Astrocyte (in vitro differentiated cells and primary cell): ENCODE results near the gene CALR3. TPM values are rescaled to one million over a fixed set of nuclear protein-coding genes. Genes with fewer than 3 reads are reported as not detected.

Source experiments
- DNase-seq: peaks from one replicate; pipeline ENCODE4 v3.0.0-alpha.2; 2010; ENCODE audit warnings: low read depth
- FAIRE-seq: peaks from 2 replicates; lab custom pipeline; 2011; peaks lifted over from hg19 to GRCh38; lab: Jason Lieb, UNC
- H2AFZ ChIP-seq: 2 replicates; pipeline ENCODE4 v1.6.0; 2012; ENCODE audit warnings: low read depth, low read length, inconsistent platforms
- H3K27ac ChIP-seq: 2 replicates; pipeline ENCODE4 v1.5.1; 2011; ENCODE audit warnings: low read depth, low read length, inconsistent platforms
- H3K27me3 ChIP-seq: 2 replicates; pipeline ENCODE4 v1.6.0; 2011; ENCODE audit warnings: low read length, inconsistent platforms; ENCODE audit not compliant: insufficient read depth
- H3K36me3 ChIP-seq: 2 replicates; pipeline ENCODE4 v1.5.1; 2011; ENCODE audit warnings: low read length, inconsistent platforms; ENCODE audit not compliant: insufficient read depth
- H3K4me1 ChIP-seq: 2 replicates; pipeline ENCODE4 v1.5.1; 2011; ENCODE audit warnings: low read length, inconsistent platforms; ENCODE audit not compliant: insufficient read depth
- H3K4me2 ChIP-seq: 2 replicates; pipeline ENCODE4 v1.6.0; 2012; ENCODE audit warnings: low read length, inconsistent platforms
- H3K4me3 ChIP-seq: 2 replicates; pipeline ENCODE4 v1.5.1; 2011; ENCODE audit warnings: low read depth, mild to moderate bottlenecking, low read length, inconsistent platforms; ENCODE audit not compliant: insufficient read depth
- H3K79me2 ChIP-seq: 2 replicates; pipeline ENCODE4 v1.6.0; 2012; ENCODE audit warnings: mild to moderate bottlenecking, low read length, inconsistent platforms; ENCODE audit not compliant: insufficient read depth
- H3K9ac ChIP-seq: 2 replicates; pipeline ENCODE4 v1.6.0; 2012; ENCODE audit warnings: mild to moderate bottlenecking, low read length, inconsistent platforms
- H3K9me3 ChIP-seq: 2 replicates; pipeline ENCODE4 v1.5.1; 2012; ENCODE audit warnings: low read depth, mild to moderate bottlenecking, low read length, inconsistent platforms; ENCODE audit not compliant: insufficient read depth
- H4K20me1 ChIP-seq: 2 replicates; pipeline ENCODE4 v1.6.0; 2012; ENCODE audit warnings: low read length, inconsistent platforms; ENCODE audit not compliant: insufficient read depth
- H3K27ac Mint-ChIP-seq: one replicate; pipeline ENCODE4 v1.8.0; 2021; ENCODE audit warnings: mild to moderate bottlenecking, mixed read lengths; ENCODE audit not compliant: unreplicated experiment
- H3K27me3 Mint-ChIP-seq: one replicate; pipeline ENCODE4 v1.8.0; 2021; ENCODE audit warnings: low read depth, mixed read lengths; ENCODE audit not compliant: unreplicated experiment
- H3K36me3 Mint-ChIP-seq: one replicate; pipeline ENCODE4 v1.8.0; 2021; ENCODE audit warnings: low read depth, mixed read lengths; ENCODE audit not compliant: unreplicated experiment
- H3K4me1 Mint-ChIP-seq: one replicate; pipeline ENCODE4 v1.8.0; 2021; ENCODE audit warnings: low read depth, mixed read lengths; ENCODE audit not compliant: unreplicated experiment
- H3K4me3 Mint-ChIP-seq: one replicate; pipeline ENCODE4 v1.8.0; 2021; ENCODE audit warnings: mild to moderate bottlenecking, moderate library complexity, mixed read lengths; ENCODE audit not compliant: unreplicated experiment
- H3K9me3 Mint-ChIP-seq: one replicate; pipeline ENCODE4 v1.8.0; 2021; ENCODE audit warnings: mild to moderate bottlenecking, mixed read lengths; ENCODE audit not compliant: unreplicated experiment
- CTCF ChIP-seq: IDR thresholded peaks from 2 replicates; pipeline ENCODE4 v1.5.1; 2011; ENCODE audit warnings: low read depth, mild to moderate bottlenecking, inconsistent platforms, low read length, moderate library complexity; ENCODE audit not compliant: insufficient read depth
- EZH2 ChIP-seq: IDR thresholded peaks from 2 replicates; pipeline ENCODE4 v1.6.1; 2012; ENCODE audit warnings: mild to moderate bottlenecking, low read length, inconsistent platforms; ENCODE audit not compliant: insufficient read depth
- total RNA-seq: library from RNA; stranded (reverse); gene quantifications from 2 replicates; pipeline ENCODE4 v1.2.1, GENCODE V29; 2021

The CALR3 gene
- total RNA-seq, 1 donor from 2014 or later, result not detected

GRCh38 chr19:16436780-16437332, 59.1 kb downstream of the CALR3 start:
- H3K4me3 ChIP-seq, result no peak overlapping the region
- Mint-ChIP-seq H3K27me3 (no peaks in the 10 kb centered on the region), H3K4me3 (no peak overlapping the region), H3K27ac (peak overlapping the region; percentile 99), H3K4me1 (peaks cover 31% of the 10 kb centered on the region), H3K9me3 (no peaks in the 10 kb centered on the region), H3K36me3 (peaks cover 15% of the 10 kb centered on the region)
- DNase-seq (no peak), FAIRE-seq (no peak)
- H3K27me3 ChIP-seq, result no peaks in the 10 kb centered on the region
- no peaks in the 10 kb centered on the region for H3K9me3 ChIP-seq
- H3K27ac ChIP-seq, result peak overlapping the region; percentile 94
- peaks cover 10% of the 10 kb centered on the region for H3K36me3 ChIP-seq
- H3K9ac ChIP-seq, result peak overlapping the region; percentile 73
- H2AFZ ChIP-seq, result no peak overlapping the region
- TF ChIP-seq CTCF (no peak), EZH2 (no peak)
- peaks cover 31% of the 10 kb centered on the region for H3K4me1 ChIP-seq
- no peaks in the 10 kb centered on the region for H3K79me2 ChIP-seq
- H3K4me2 ChIP-seq, result peak overlapping the region; percentile 80
- peaks cover 12% of the 10 kb centered on the region for H4K20me1 ChIP-seq

- H3K36me3 ChIP-seq, result peaks cover 10% of the 10 kb centered on the region
- Mint-ChIP-seq H3K4me1 (peaks cover 28% of the 10 kb centered on the region), H3K4me3 (peak overlapping the region; percentile 7), H3K9me3 (no peaks in the 10 kb centered on the region), H3K27ac (peak overlapping the region; percentile 99), H3K27me3 (no peaks in the 10 kb centered on the region), H3K36me3 (peaks cover 15% of the 10 kb centered on the region)
- H3K9me3 ChIP-seq, result no peaks in the 10 kb centered on the region
- H3K4me2 ChIP-seq, result peak overlapping the region; percentile 80
- H3K27ac ChIP-seq, result peak overlapping the region; percentile 94
- H3K4me3 ChIP-seq, result peak overlapping the region; percentile 9
- no peaks in the 10 kb centered on the region for H3K79me2 ChIP-seq
- no peak for TF ChIP-seq EZH2
- H3K27me3 ChIP-seq, result no peaks in the 10 kb centered on the region
- H4K20me1 ChIP-seq, result peaks cover 10% of the 10 kb centered on the region
- no peak overlapping the region for H2AFZ ChIP-seq
- FAIRE-seq (no peak), DNase-seq (peak; percentile 46)
- H3K4me1 ChIP-seq, result peaks cover 31% of the 10 kb centered on the region
- H3K9ac ChIP-seq, result peak overlapping the region; percentile 73
Observed at GRCh38 chr19:16435999-16436650, 59.8 kb downstream of the CALR3 start.

GRCh38 chr19:16435238-16435917, 60.6 kb downstream of the CALR3 start:
- H3K9me3 Mint-ChIP-seq, result no peaks in the 10 kb centered on the region
- H3K27ac Mint-ChIP-seq, result peak overlapping the region; percentile 99
- no peaks in the 10 kb centered on the region for H3K79me2 ChIP-seq
- peaks cover 5% of the 10 kb centered on the region for H4K20me1 ChIP-seq
- H3K9me3 ChIP-seq, result no peaks in the 10 kb centered on the region
- no peaks in the 10 kb centered on the region for H3K27me3 ChIP-seq
- peaks cover 28% of the 10 kb centered on the region for H3K4me1 Mint-ChIP-seq
- FAIRE-seq (no peak), DNase-seq (peak; percentile 96)
- peaks cover 31% of the 10 kb centered on the region for H3K4me1 ChIP-seq
- H3K36me3 Mint-ChIP-seq, result peaks cover 15% of the 10 kb centered on the region
- peak overlapping the region; percentile 80 for H3K4me2 ChIP-seq
- H3K4me3 Mint-ChIP-seq, result peak overlapping the region; percentile 40
- H3K27ac ChIP-seq, result peak overlapping the region; percentile 94
- H3K9ac ChIP-seq, result peak overlapping the region; percentile 74
- H3K27me3 Mint-ChIP-seq, result no peaks in the 10 kb centered on the region
- TF ChIP-seq EZH2 (no peak), CTCF (no peak)
- peak overlapping the region; percentile 9 for H3K4me3 ChIP-seq
- no peak overlapping the region for H2AFZ ChIP-seq
- H3K36me3 ChIP-seq, result peaks cover 7% of the 10 kb centered on the region
